Fibroblast of mammary gland (primary cell): ENCODE data around the gene TIGD3.

Experiments
- DNase-seq: peaks from one replicate; pipeline ENCODE4 v3.0.0-alpha.2; 2010; ENCODE audit warnings: low read depth
- H3K4me3 ChIP-seq: 2 replicates; pipeline ENCODE4 v1.5.1; 2011; ENCODE audit warnings: low read depth, mild to moderate bottlenecking, low read length, moderate library complexity; ENCODE audit not compliant: control insufficient read depth
- CTCF ChIP-seq: conservative IDR thresholded peaks from 2 replicates; pipeline ENCODE4 v1.5.1; 2011; ENCODE audit warnings: low read depth, low read length, inconsistent platforms; ENCODE audit not compliant: control insufficient read depth, insufficient read depth

Gene TIGD3

GRCh38 chr11:65355013-65355775, 643 bp downstream of the TIGD3 start:
- TF ChIP-seq CTCF: no peak
- no peak for DNase-seq
- peak overlapping the region; percentile 26 for H3K4me3 ChIP-seq

- DNase-seq: peak; percentile 43
- no peak for TF ChIP-seq CTCF
- H3K4me3 ChIP-seq: no peak overlapping the region
Observed at GRCh38 chr11:65355776-65356393, 1.3 kb downstream of the TIGD3 start.

- TF ChIP-seq CTCF: no peak
- no peak for DNase-seq
- H3K4me3 ChIP-seq: no peak overlapping the region
Observed at GRCh38 chr11:65356394-65356972, 1.9 kb downstream of the TIGD3 start.

GRCh38 chr11:65357856-65358356, 3.4 kb downstream of the TIGD3 start:
- TF ChIP-seq CTCF: no peak
- no peak overlapping the region for H3K4me3 ChIP-seq
- DNase-seq: no peak

GRCh38 chr11:65362320-65362931, 7.9 kb downstream of the TIGD3 start:
- no peak for DNase-seq
- H3K4me3 ChIP-seq: no peak overlapping the region
- no peak for TF ChIP-seq CTCF

- DNase-seq: no peak
- TF ChIP-seq CTCF: no peak
- H3K4me3 ChIP-seq: no peak overlapping the region
Observed at GRCh38 chr11:65362966-65363365, 8.4 kb downstream of the TIGD3 start.
